ENCODE measurements around the gene GOLGA7B. TPM values are rescaled to one million over a fixed set of nuclear protein-coding genes. Genes with fewer than 3 reads are reported as not detected.
A peak's percentile ranks its signal among the peaks of the same experiment; 100 is the strongest.

Gene GOLGA7B
- 0.02 TPM in 1 of 2 replicates, not detected in the other for total RNA-seq (2014; rRNA removed; shearing (Covaris generic))
- 0.03 and 0.13 TPM in 2 replicates for polyA plus RNA-seq (2014; cell fraction: nucleus; rRNA removed)

DNA sequence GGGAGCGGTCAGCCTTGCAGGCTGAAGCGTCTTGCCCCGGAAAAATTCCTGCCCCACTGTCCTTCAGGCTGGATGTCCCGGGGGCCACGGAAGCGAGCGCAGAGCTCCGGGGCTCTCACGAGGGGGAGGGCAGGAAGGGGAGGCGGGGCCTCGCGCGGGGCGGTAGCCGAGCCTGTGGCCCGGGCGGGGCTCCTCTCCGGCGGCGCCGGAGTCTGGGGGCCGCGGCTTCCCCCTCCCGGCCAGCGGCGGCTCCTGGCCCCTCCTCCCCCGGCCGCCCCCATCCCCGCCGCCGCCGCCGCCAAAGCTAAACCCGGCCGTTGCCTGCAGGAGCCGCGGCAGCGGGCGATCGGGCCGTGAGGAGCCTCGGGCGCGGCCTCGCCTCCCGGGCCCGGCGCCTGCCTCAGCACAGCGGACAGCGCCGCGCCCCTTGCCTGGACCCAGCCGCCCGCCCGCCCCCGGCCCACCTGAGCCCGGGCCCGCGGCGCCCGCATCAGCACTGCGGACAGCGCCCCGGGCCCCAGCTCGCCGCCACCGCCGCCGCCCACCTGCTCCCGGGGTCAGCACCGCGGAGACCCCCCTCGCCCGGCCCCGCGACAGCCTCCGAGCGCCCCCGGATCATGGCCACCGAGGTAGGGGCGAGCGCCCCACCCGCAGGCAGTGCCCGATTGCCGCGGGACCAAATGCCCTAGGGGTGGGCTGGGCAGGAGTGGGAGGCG lies at the start of gene GOLGA7B:
Gene GOLGA7B (plus strand): TSS at position 157 of the 716 bp plus-strand sequence. CDS start 461 bp downstream, at position 618.
- DNase-seq (ENCODE audit: extremely low read depth, low read depth), result peak; percentile 9

GRCh38 chr10:97800474-97800873 lies 49.2 kb upstream of the GOLGA7B start:
- DNase-seq (ENCODE audit: extremely low read depth, low read depth), result no peak

DNA sequence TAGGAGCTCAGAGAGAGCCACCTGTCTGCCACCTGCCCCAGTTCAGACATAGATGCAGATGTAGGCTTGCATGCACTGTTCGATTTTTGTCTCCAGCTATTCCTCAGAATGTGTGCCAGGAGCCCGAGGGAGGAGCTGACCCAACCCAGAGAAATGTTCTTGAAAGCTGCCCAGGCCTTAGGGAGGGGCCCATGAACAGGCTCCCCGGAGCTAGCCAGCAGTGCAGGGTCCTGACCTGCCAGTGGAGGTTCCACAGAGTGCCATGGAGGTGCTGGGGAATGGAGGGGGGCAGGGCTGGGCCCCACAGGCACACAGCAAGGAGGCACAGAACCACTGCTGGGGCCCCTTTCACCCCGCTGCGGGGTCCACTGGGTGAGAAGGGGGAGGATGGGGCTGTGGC lies 48.2 kb upstream of the GOLGA7B start:
- DNase-seq (ENCODE audit: extremely low read depth, low read depth), result no peak

- DNase-seq (ENCODE audit: extremely low read depth, low read depth), result no peak
Measured at GRCh38 chr10:97805096-97805884, 44.4 kb upstream of the GOLGA7B start.

DNA sequence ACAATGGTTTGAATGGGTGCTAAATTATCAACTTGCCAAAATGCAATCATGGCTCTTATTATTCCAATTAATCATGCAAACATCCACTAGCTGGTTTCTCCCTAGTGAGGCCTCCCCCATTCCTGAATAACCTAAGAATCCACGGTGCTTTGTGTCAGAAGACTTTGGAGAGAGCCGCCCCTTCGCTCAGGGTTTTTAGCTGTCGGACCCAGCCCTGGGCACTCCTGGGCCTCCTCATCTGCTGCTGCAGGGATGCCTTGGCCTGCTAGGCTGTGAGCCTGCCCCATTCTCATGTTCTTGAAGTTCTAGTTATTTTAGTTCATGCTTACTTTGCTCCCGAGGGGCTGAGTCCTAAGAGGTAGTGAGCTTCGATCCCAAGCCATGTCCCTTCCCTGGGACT lies 43.7 kb upstream of the GOLGA7B start:
- DNase-seq (ENCODE audit: extremely low read depth, low read depth), result no peak

GRCh38 chr10:97810446-97810845 lies 39.2 kb upstream of the GOLGA7B start:
- DNase-seq (ENCODE audit: extremely low read depth, low read depth), result no peak

DNA sequence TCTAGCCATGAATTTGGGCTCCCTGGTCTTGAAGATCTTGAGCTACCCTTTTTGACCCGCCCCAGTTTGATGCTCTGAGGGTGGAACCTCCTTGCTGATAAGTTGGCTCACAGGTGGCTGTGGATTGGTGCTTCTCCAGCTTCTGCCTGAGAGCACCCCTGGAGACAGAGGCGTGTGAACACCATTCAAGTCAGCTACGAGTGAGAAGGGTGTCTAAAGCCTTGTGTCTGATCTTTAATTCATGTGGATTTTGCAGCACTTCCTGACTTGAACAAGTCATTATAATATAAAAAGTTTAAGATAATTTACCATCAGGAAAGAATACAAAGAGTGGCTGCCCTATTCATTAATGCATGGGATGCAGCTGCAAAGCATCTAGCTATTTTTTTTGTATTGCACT lies 37.7 kb upstream of the GOLGA7B start:
- no peak for DNase-seq (ENCODE audit: extremely low read depth, low read depth)

- DNase-seq (ENCODE audit: extremely low read depth, low read depth), result no peak
Measured at GRCh38 chr10:97812696-97813095, 36.9 kb upstream of the GOLGA7B start.

- no peak for DNase-seq (ENCODE audit: extremely low read depth, low read depth)
Measured at GRCh38 chr10:97813311-97813710, 36.3 kb upstream of the GOLGA7B start.

- DNase-seq (ENCODE audit: extremely low read depth, low read depth), result no peak
Measured at GRCh38 chr10:97814996-97815395, 34.6 kb upstream of the GOLGA7B start.

DNA sequence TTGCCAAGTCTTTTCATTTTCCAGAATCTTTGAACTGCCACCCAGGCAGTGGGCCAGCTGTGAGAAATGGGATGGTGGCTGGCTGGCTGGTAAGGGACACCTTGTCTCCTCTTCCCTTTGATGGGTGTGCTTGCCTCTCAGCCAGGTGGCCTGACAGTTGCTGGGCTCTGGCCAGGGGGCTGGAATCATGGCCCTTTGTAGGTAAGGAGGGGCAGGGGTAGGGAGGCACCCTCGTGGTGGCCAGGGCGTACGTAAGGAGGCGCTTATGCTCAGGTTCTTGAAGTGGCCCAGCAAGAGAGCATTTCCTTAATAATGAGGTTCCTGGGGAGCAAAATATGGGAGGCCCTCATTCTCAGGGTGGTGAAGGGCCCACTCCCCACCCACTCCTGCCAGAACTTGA lies 33.0 kb upstream of the GOLGA7B start:
- DNase-seq (ENCODE audit: extremely low read depth, low read depth), result no peak

GRCh38 chr10:97818572-97818971 lies 31.1 kb upstream of the GOLGA7B start:
- DNase-seq (ENCODE audit: extremely low read depth, low read depth), result no peak

- DNase-seq (ENCODE audit: extremely low read depth, low read depth), result no peak
Measured at GRCh38 chr10:97820096-97820704, 29.4 kb upstream of the GOLGA7B start.

DNA sequence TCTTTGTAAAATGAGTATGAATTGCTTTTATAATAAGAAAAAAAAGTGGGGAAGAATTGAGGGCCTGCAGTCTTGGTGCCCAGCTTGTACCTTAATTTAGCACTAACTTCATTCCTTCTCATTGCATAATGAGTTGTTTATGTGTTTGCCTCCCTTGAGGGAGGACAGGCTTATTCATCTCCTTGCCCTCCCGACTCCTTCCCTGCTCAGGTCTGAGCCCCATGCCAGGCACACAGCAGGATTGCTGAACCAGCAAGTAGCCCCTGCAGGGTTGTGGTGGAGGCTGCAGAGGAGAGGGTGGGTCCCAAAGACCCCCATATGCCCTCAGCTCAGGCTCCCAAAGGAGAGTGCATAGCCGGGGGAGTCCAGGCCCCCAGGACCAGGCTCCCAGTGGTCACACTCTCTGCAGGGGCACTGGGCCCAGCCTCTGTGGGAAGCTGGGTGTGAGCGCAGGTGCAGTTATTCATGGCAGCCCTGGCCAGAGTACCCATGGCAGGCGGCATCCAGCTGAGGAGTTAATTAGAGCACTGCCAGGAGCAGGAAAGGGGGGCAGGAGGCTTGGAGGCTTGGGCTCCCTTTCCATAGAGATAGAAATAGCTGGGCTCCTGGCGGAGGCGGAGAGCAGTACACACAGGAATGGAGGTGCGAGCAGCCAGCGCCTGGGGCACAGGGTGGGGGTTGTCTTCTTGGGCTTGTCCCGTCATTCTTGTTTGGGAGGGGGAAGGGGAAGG lies 28.2 kb upstream of the GOLGA7B start:
- DNase-seq (ENCODE audit: extremely low read depth, low read depth), result no peak

GRCh38 chr10:97822261-97822687 lies 27.4 kb upstream of the GOLGA7B start:
- no peak for DNase-seq (ENCODE audit: extremely low read depth, low read depth)

DNA sequence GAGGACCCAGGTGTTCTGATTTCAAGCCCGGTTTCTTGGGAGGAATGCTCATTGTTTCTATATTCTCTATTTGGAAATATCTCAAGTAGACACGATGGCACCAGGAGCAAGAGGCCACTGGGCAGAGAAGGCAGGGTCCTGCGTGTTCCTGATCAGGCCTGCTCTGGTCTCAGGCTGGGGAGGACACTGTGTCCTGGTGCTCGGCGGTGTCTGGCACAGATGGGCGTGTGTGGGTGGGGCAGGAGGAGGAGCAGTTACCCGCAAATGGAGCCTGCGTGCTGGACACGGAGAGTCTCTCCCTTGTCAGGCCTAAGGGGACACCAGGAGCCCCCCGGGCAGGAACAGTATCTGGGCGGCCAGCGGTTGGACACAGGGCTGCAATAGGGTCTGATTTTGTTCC lies 25.9 kb upstream of the GOLGA7B start:
- no peak for DNase-seq (ENCODE audit: extremely low read depth, low read depth)

DNA sequence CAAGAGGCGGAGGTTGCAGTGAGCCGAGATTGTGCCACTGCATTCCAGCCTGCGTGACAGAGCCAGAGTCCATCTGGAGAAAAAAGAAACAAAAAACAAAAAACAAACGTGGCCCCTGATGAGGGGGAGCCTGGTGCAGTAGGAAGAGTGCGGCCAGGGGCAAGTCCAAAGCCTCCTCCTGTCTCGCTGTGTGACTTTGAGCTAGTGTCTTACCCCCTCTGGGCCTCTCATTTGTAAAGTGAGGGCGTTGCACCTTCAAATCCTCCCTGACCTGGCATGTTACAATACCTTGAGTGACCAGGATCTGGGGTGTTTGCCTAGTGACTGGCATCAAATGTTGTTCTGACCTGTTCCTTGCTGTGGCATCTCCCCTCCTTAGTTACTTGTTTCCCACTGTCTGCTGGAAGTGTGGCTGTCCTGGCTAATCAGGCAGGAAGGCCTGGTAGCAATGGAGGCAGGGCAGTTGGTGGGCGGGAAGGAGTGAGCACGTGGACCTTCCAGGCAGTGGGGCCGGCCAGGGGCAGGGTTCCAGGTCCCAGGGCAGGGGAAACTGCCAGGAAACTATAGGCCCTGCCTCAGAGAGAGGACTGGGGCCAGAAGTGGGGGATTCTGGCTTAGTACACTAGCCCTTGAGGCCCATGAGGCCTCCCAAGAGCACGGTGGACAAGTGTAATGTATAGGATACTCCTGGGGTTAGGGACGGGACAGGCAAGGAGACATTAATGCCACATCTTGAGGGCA lies 24.5 kb upstream of the GOLGA7B start:
- DNase-seq (ENCODE audit: extremely low read depth, low read depth), result no peak

- no peak for DNase-seq (ENCODE audit: extremely low read depth, low read depth)
Measured at GRCh38 chr10:97826892-97827291, 22.8 kb upstream of the GOLGA7B start.

GRCh38 chr10:97827702-97828291 lies 21.8 kb upstream of the GOLGA7B start:
- no peak for DNase-seq (ENCODE audit: extremely low read depth, low read depth)

- no peak for DNase-seq (ENCODE audit: extremely low read depth, low read depth)
Measured at GRCh38 chr10:97828721-97829120, 20.9 kb upstream of the GOLGA7B start.
